ENCODE measurements around the gene HIRIP3.

GRCh38 chr16:29993191-29993902 lies 2.1 kb downstream of the HIRIP3 start:
- no peak for TF ChIP-seq CSRNP3 (CRISPR knock-in tag; IDR thresholded peaks at IDR 0.05)
- no peak for TF ChIP-seq CSDC2 (CRISPR knock-in tag; IDR thresholded peaks at IDR 0.05)
- no peak for TF ChIP-seq RARB (CRISPR knock-in tag; IDR thresholded peaks at IDR 0.05)
- TF ChIP-seq OSR1 (CRISPR knock-in tag; IDR thresholded peaks at IDR 0.05) = no peak
- TF ChIP-seq ESRRG (CRISPR knock-in tag; IDR thresholded peaks at IDR 0.05) = no peak
- no peak for TF ChIP-seq ZNF8 (CRISPR knock-in tag; IDR thresholded peaks at IDR 0.05)
